ENCODE results near the gene MYH11.
"Not testable (repeated sequence)": the region's sequence is repeated elsewhere in the genome, so short reads cannot be mapped to it uniquely, and the experiment has no call there.

The MYH11 gene

GRCh38 chr16:15790458-15790857 is 66.4 kb downstream of the MYH11 start:
- ChIA-PET CTCF (no interaction called here), POLR2A (no interaction called here)
- TF ChIP-seq FOXM1 (IDR thresholded peaks at IDR 0.05; ENCODE audit: borderline replicate concordance): no peak
- no peak for TF ChIP-seq FOXK2 (IDR thresholded peaks at IDR 0.05)
- TF ChIP-seq LEF1 (IDR thresholded peaks at IDR 0.05; ENCODE audit: borderline replicate concordance): no peak
- no peak for TF ChIP-seq CTBP1 (IDR thresholded peaks at IDR 0.05; ENCODE audit: borderline replicate concordance)
- no peak for DNase-seq (ENCODE audit: extremely low spot score)

DNA sequence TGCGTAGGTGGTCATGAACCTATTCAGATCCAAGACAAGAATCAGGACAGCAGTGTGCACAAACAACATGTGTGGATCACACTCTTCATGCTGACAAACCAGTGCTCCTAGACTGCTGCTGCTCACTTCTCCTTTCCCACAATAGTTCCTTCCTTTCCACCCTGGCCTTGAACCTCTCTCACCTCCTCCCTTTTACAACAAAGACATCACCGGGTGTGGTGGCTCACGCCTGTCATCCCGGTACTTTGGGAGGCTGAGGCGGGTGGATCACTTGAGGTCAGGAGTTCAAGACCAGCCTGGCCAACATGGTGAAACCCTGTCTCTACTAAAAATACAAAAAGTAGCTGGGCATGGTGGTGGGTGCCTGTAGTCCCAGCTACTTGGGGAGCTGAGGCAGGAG is 67.0 kb downstream of the MYH11 start:
- POLR2A ChIA-PET; CTCF ChIA-PET; DNase-seq (ENCODE audit: extremely low spot score): not testable (repeated sequence)

- CTCF ChIA-PET: interaction anchor here (1.0 kb wide), 1 partner anchor 32 kb away, joined by 4 read pairs; no protein-coding TSS in a partner anchor
- DNase-seq (ENCODE audit: extremely low spot score): no peak
- POLR2A ChIA-PET: no interaction called here
- no peak for TF ChIP-seq LEF1 (IDR thresholded peaks at IDR 0.05; ENCODE audit: borderline replicate concordance)
- TF ChIP-seq L3MBTL2 (conservative IDR thresholded peaks at IDR 0.05): no peak
Observed at GRCh38 chr16:15788846-15789239, 68.0 kb downstream of the MYH11 start.

DNA sequence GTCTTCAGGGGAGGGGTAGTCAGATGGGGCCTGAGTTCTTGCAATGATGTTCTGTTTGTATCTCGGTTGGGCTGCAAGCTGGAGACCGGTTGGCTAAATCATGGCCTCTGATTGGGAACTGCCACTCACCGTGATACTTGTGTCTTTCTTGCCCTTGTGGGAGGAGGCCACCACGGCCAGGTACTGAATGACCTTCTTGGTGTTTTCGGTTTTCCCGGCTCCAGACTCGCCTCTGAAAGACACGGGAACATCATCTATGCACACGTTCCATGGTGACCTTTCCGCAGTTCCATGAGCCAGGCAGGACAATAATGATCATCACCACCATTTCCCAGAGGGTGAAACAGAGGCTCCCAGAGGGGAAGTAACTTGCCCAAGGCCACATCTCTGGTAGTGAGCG is 70.3 kb downstream of the MYH11 start:
- no peak for DNase-seq (ENCODE audit: extremely low spot score)
- TF ChIP-seq HDGF (IDR thresholded peaks at IDR 0.05; ENCODE audit: borderline replicate concordance) (no peak), SP1 (IDR thresholded peaks at IDR 0.05) (no peak), PKNOX1 (IDR thresholded peaks at IDR 0.05) (no peak), BHLHE40 (IDR thresholded peaks at IDR 0.05; ENCODE audit: borderline replicate concordance) (no peak), ARNT (IDR thresholded peaks at IDR 0.05) (no peak), CTBP1 (IDR thresholded peaks at IDR 0.05; ENCODE audit: borderline replicate concordance) (no peak), SUZ12 (IDR thresholded peaks at IDR 0.05) (no peak), TARDBP (IDR thresholded peaks at IDR 0.05) (no peak), L3MBTL2 (conservative IDR thresholded peaks at IDR 0.05) (no peak), ZNF384 (IDR thresholded peaks at IDR 0.05) (no peak), FOXM1 (IDR thresholded peaks at IDR 0.05; ENCODE audit: borderline replicate concordance) (no peak), FOXA1 (IDR thresholded peaks at IDR 0.05) (no peak), NFRKB (IDR thresholded peaks at IDR 0.05) (no peak), FOXK2 (IDR thresholded peaks at IDR 0.05) (no peak), ELF4 (IDR thresholded peaks at IDR 0.05) (no peak), LEF1 (IDR thresholded peaks at IDR 0.05; ENCODE audit: borderline replicate concordance) (no peak)
- CTCF ChIA-PET: no interaction called here
- POLR2A ChIA-PET: no interaction called here

DNA sequence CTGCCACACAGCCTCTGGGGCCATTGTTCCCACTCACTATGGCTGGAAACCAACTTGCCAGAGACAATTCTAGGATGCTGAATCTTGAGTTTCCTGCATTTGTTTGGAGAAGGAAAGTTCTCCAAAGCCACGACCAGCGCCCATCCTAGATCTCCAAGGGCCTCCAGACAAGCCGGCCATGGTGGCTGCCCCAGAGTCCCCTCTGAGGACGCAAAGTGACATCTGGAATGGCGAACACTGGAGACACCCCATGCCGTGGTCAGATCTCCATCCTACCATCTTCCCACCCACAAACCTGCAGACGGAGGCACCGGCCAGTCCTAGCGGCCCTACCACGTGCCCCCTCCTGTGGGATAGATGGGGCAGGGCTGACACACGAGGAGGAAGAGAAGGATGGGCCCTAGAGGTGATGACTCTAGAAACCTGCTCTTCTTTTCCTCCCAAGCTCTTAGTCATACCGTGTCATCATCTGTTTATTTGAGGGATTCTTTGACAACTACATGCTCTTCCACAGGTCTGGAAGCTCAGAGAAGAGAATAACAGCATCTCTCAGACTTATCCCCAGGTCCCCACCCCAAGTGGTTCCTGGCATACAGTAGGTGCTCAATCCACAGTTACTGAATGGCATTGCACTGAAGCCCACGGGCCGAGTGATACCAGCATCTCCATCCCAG is 71.3 kb downstream of the MYH11 start:
- TF ChIP-seq SUZ12 (IDR thresholded peaks at IDR 0.05): no peak
- TF ChIP-seq CTBP1 (IDR thresholded peaks at IDR 0.05; ENCODE audit: borderline replicate concordance): no peak
- TF ChIP-seq NFRKB (IDR thresholded peaks at IDR 0.05): no peak
- TF ChIP-seq L3MBTL2 (conservative IDR thresholded peaks at IDR 0.05): no peak
- no peak for TF ChIP-seq FOXM1 (IDR thresholded peaks at IDR 0.05; ENCODE audit: borderline replicate concordance)
- no peak for TF ChIP-seq BHLHE40 (IDR thresholded peaks at IDR 0.05; ENCODE audit: borderline replicate concordance)
- no peak for TF ChIP-seq FOXK2 (IDR thresholded peaks at IDR 0.05)
- no peak for TF ChIP-seq HDGF (IDR thresholded peaks at IDR 0.05; ENCODE audit: borderline replicate concordance)
- TF ChIP-seq PKNOX1 (IDR thresholded peaks at IDR 0.05): no peak
- TF ChIP-seq LEF1 (IDR thresholded peaks at IDR 0.05; ENCODE audit: borderline replicate concordance): no peak
- TF ChIP-seq ELF4 (IDR thresholded peaks at IDR 0.05): no peak
- ChIA-PET CTCF (no interaction called here), POLR2A (no interaction called here)
- DNase-seq (ENCODE audit: extremely low spot score): no peak

GRCh38 chr16:15783985-15784384 is 72.8 kb downstream of the MYH11 start:
- TF ChIP-seq NFRKB (IDR thresholded peaks at IDR 0.05): no peak
- TF ChIP-seq TARDBP (IDR thresholded peaks at IDR 0.05): no peak
- TF ChIP-seq FOXA1 (IDR thresholded peaks at IDR 0.05): no peak
- no peak for TF ChIP-seq FOXK2 (IDR thresholded peaks at IDR 0.05)
- no peak for TF ChIP-seq PKNOX1 (IDR thresholded peaks at IDR 0.05)
- no peak for TF ChIP-seq CTBP1 (IDR thresholded peaks at IDR 0.05; ENCODE audit: borderline replicate concordance)
- no peak for TF ChIP-seq L3MBTL2 (conservative IDR thresholded peaks at IDR 0.05)
- TF ChIP-seq ZNF384 (IDR thresholded peaks at IDR 0.05): no peak
- no peak for DNase-seq (ENCODE audit: extremely low spot score)
- CTCF ChIA-PET: interaction anchor here (1.0 kb wide), 1 partner anchor 13 kb away, joined by 3 read pairs; no protein-coding TSS in a partner anchor
- POLR2A ChIA-PET: interaction anchor here (1.3 kb wide), 1 partner anchor 105 kb away, joined by 3 read pairs; the partner anchor contains the start of gene CEP20

All from HEK293T (cell line).